GM12874 (cell line): ENCODE data around the gene CCDC136.

Experiments
- CTCF ChIP-seq: IDR thresholded peaks from 2 replicates; pipeline ENCODE4 v1.5.1; 2011; ENCODE audit warnings: low read depth, mild to moderate bottlenecking, control low read depth, low read length, moderate library complexity; ENCODE audit not compliant: insufficient read depth

Gene CCDC136

DNA sequence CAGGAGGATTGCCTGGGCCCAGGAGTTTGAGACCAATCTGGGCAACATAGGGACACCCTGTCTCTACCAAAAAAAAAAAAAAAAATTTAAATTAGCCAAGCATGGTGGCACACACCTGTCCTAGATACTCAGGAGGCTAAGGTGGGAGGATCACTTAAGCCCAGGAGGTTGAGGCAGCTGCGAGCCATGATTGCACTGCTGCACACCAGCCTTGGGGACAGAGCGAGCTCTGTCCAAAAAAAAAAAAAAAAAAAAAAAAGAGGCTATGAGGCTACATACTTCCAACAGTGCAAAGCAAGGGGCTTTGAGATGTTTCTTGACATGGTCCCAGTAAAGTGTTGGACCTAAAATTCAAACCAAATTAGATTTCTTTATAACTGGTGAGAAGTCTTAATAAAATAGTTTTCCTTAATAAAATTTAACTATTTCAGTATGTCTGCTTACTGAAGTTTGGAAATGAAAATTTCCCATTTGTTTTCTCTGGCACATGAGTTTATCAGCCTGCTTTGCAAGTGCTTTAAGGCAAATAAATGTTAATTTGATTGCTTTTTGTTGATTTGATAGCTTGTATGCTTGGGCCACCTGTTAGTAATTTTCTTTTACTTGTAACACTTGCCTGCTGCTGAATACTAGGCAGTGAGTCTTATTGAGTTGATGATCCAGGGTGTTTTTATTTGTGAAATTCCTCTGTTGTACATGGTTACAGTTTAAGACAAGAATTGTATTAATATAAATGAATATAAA is 36.5 kb upstream of the CCDC136 start:
- TF ChIP-seq CTCF, result no peak

- no peak for TF ChIP-seq CTCF
Measured at GRCh38 chr7:128755819-128756476, 35.8 kb upstream of the CCDC136 start.

DNA sequence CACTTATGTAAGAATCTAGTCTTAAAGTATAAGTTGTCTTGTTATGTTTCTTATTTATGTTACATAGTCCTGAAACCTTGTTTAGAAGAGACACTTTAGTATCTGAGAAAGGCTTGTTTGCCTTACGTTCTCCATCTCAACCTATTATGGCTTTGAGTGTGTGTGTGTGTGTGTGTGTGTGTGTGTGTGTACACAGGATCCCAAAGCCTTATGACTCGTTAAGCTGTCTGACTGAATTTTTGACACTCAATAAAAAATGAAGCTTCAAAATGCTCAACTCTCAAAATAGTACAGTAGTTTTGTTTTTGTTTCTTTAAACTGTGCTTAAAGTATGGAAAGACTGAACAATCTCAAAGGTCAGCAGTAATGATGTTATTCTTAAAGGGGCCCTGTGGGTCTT is 34.6 kb upstream of the CCDC136 start:
- no peak for TF ChIP-seq CTCF

DNA sequence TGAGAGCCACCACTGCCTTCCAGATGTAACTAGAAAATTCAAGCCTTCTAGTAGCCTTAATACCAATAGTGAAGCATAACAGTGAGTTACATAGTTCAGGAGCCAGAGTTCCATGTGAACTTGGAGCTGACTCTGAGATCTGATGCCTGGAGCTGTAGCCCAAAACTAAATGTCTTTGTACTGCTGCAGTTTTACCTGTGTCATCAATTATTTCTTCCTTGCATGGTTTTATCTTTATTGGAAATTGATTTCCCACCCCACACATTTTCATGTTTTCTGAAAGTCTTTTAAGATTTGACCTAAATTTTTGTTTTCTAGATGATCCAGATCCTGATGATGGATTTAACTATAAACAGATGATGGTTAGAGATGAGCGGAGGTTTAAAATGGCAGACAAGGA is 33.2 kb upstream of the CCDC136 start:
- no peak for TF ChIP-seq CTCF

GRCh38 chr7:128759242-128759641 is 32.5 kb upstream of the CCDC136 start:
- TF ChIP-seq CTCF, result no peak

DNA sequence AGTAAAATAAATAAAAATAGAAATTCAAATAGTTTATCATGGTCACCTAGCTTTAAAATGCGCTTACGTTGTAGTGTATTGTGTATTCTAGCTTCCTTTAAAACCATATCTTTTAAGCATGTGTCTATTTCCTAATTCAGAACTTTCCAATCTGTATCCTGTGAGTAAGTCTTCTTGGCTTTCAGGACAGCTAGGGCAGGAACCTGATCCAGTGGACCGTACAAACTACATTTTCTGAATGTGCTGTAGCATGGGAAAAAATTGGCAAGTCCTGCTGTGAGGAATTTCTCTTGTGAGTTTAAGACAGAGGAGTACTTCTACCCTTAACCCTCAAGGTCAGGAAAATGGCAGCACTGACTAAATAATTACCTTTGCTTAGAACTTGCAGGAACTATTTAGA is 28.2 kb upstream of the CCDC136 start:
- no peak for TF ChIP-seq CTCF

- TF ChIP-seq CTCF, result no peak
Measured at GRCh38 chr7:128767475-128768110, 24.2 kb upstream of the CCDC136 start.
